ENCODE measurements around the gene ACACB. TPM values are rescaled to one million over a fixed set of nuclear protein-coding genes. Genes with fewer than 3 reads are reported as not detected.

The ACACB gene
- total RNA-seq, 1 experiment from 2014 or later: 6.6 TPM

DNA sequence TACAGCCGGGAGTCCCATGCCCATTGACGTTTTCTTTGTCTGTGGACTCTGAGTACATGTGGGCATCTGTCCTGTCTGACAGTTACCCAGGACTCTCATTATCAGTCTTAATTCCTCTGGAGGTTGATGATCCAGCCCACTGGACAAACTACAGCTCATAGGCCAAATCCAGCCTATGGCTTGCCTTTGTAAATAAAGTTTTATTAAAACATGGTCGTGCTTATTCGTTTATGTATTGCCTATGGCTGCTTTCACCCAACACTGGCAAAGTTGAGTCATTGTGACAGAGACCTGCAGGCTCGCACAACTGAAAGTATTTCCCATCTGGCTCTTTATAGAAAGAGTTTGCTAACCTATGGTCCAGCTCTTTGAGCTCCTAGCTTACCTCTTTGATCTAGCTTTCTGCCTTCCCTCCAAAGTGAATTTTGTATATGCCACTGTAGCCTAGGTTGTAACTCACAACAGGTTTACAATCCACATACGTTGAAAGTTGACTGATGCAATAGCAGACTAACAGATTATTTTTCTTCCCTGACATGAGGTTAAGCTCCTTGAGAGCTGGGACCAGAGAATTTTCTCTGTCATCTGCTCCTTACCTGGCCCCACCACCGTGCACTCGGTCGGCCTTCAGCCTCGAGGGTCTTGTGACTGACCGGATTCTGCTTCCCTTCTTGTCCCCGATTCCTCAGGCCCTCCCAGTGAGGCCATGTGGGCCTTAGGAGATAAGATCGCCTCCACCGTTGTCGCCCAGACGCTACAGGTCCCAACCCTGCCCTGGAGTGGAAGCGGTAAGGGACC lies 57.3 kb downstream of the ACACB start:
- no peak for DNase-seq (ENCODE audit: low read depth)

GRCh38 chr12:109174468-109174867 lies 58.1 kb downstream of the ACACB start:
- no peak for DNase-seq (ENCODE audit: low read depth)

GRCh38 chr12:109178532-109178931 lies 62.1 kb downstream of the ACACB start:
- DNase-seq (ENCODE audit: low read depth): no peak

GRCh38 chr12:109179927-109180326 lies 63.5 kb downstream of the ACACB start:
- no peak for DNase-seq (ENCODE audit: low read depth)

GRCh38 chr12:109182041-109182839 lies 65.9 kb downstream of the ACACB start:
- DNase-seq (ENCODE audit: low read depth): peak; percentile 60

GRCh38 chr12:109185441-109185840 lies 69.1 kb downstream of the ACACB start:
- no peak for DNase-seq (ENCODE audit: low read depth)

DNA sequence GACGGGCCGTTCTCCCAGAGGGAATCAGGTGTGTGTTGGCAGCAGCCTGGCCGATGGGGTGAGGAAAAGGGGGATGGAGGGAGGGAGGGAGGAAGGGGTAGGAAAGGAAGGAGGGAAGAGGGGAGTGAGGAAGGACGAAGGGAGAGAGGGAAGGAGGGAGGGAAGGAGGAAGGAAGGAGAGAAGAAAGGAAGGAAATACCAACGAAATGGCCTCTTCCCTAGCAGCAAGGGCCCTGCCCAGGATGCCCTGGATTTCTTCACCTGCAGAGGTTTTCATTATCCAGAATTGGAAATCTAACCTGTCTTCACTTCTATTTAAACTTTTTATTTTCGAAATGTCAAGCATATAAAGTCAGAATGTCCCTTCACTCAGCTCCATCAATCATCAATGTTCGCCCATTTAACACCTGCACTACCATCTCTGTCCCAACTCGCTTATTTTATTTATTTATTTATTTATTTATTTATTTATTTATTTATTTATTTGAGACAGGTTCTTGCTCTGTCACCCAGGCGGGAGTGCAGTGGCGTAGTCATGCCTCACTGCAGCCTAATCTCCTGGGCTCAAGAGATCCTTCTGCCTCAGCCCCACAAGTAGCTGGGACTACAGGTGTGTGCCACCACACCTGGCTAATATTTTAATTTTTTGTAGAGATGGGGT lies 70.7 kb downstream of the ACACB start:
- no peak for DNase-seq (ENCODE audit: low read depth)

DNA sequence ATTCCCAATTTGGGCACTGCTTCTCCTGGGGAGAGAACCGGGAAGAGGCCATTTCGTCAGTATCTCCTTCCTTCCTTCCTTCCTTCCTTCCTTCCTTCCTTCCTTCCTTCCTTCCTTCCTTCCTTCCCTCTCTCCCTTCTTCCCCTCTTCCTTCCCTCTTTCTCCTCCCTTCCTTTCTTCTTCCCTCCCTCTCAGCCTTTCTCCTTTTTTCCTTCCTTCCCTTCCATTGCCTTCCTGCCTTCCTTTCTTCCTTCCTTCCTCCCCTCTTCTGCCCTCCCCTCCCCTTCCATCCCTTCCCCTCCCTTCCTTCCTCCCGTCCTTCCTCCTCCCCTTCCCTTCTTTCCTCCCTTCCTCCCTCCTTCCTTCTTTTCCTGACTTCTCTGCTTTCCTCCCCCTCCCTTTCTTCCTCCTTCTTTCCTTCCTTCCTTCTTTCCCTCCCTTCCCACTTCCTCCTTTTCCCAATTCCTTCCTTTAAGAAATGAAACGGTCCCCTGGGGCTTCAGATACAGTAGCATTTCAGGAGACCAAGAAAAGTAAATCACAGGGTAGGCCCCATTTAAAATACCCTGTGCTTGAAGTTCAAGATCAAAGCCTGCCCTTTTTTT lies 71.8 kb downstream of the ACACB start:
- no peak for DNase-seq (ENCODE audit: low read depth)

- no peak for DNase-seq (ENCODE audit: low read depth)
Observed at GRCh38 chr12:109189291-109189690, 72.9 kb downstream of the ACACB start.

GRCh38 chr12:109191621-109192250 lies 75.3 kb downstream of the ACACB start:
- peak; percentile 71 for DNase-seq (ENCODE audit: low read depth)

DNA sequence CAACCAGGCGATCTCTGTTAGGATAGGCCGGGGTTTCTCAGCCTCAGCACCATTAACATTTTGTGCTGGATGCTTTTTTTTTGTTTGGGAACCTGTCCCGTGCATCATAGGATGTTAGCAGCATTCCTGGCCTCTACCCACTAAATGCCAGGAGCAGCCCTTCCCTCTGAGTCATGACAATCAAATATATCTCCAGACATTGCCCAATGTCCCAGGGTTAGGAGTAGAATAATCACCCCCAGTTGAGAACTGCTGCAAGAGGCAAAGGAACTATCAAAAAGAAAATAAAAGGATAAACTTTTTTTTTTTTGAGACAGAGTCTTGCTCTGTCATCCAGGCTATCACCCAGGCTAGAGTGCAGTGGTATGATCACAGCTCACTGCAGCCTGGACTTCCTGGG lies 76.0 kb downstream of the ACACB start:
- peak; percentile 88 for DNase-seq (ENCODE audit: low read depth)

DNA sequence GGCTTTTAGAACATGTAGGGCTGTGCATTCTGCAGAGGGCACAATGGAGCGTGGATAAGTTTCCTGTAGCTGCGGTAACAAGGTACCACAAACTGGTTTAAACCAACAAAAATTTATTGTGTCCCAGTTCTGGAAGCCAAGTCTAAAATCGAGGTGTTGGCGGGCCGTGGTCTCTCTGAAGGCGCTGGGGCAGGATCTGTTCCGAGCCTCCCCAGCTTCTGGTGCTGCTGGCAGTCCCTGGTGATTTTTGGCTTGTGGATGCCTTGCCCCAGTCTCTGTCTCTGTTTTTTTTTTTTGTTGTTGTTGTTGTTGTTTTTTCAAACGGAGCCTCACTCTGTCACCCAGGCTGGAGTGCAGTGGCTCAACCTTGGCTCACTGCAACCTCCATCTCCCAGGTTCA lies 77.5 kb downstream of the ACACB start:
- no peak for DNase-seq (ENCODE audit: low read depth)

- no peak for DNase-seq (ENCODE audit: low read depth)
Observed at GRCh38 chr12:109196332-109196731, 79.9 kb downstream of the ACACB start.

DNA sequence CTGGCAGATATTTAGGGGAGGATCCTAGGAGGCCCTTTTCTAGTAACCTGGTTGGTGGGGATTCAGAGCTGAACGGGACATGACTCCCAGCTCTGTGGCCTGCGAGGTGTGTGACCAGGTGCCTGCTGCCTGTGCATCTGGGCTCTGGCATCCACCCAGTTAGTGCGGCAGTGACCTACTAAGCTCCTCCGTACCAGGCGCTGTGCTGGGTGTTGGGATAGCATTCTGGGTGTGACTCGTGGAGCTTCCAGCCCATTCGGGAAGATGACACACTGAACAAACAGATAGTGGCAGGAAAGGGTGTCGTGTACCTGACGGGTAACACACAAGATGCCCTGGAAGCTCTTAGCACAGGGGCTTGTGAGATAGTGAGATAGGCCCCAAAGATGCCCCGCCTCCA lies 80.9 kb downstream of the ACACB start:
- DNase-seq (ENCODE audit: low read depth): no peak

DNA sequence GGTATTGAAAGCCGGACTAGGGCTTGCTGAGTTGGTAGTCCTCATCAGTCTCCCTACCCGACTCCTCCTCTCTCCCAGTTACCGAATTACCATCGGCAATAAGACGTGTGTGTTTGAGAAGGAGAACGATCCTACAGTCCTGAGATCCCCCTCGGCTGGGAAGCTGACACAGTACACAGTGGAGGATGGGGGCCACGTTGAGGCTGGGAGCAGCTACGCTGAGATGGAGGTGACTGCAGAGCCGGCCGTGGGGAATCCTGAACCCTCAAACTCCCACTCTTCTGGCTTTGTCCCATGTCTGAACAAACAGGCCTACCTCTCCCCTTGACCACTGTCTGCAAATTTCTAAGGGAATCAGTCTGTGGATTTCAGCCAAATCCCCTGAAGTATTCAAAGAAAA lies 82.9 kb downstream of the ACACB start:
- DNase-seq (ENCODE audit: low read depth): no peak

GRCh38 chr12:109200825-109201495 lies 84.6 kb downstream of the ACACB start:
- no peak for DNase-seq (ENCODE audit: low read depth)

DNA sequence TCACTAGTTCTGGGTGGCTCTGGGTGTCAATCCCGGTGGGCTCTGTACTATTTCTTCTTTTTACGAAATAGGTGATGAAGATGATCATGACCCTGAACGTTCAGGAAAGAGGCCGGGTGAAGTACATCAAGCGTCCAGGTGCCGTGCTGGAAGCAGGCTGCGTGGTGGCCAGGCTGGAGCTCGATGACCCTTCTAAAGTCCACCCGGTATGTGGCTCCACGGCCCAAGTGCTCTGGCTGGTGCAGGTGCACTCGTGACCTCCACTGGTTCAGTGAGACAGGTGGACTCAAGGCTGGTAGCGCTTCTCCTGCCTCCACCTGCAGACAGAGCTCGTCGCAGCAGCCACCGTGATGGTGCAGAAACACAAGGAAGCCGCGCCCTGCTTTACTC lies 85.1 kb downstream of the ACACB start:
- DNase-seq (ENCODE audit: low read depth): no peak

GRCh38 chr12:109202770-109203169 lies 86.4 kb downstream of the ACACB start:
- DNase-seq (ENCODE audit: low read depth): no peak

DNA sequence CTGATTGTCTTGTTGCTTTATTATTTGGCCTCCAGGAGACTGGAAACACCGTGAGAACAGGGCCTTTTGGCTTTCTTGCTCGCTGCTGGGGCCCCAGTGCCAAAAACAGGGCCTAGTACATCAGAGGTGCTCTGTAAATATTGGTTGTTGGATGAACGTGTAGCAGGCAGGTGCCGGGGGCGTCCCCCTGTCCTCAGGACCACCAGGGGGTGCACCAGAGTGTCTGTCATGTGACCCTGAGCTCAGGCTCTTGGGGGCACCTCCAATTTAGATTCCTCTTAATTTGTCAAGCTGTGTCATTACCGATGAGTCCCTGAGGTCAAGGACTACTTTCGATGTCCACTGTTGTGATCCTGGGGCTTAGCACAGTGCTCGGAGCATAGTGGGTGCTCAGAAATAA lies 87.1 kb downstream of the ACACB start:
- DNase-seq (ENCODE audit: low read depth): no peak

- no peak for DNase-seq (ENCODE audit: low read depth)
Observed at GRCh38 chr12:109209082-109209481, 92.7 kb downstream of the ACACB start.

DNA sequence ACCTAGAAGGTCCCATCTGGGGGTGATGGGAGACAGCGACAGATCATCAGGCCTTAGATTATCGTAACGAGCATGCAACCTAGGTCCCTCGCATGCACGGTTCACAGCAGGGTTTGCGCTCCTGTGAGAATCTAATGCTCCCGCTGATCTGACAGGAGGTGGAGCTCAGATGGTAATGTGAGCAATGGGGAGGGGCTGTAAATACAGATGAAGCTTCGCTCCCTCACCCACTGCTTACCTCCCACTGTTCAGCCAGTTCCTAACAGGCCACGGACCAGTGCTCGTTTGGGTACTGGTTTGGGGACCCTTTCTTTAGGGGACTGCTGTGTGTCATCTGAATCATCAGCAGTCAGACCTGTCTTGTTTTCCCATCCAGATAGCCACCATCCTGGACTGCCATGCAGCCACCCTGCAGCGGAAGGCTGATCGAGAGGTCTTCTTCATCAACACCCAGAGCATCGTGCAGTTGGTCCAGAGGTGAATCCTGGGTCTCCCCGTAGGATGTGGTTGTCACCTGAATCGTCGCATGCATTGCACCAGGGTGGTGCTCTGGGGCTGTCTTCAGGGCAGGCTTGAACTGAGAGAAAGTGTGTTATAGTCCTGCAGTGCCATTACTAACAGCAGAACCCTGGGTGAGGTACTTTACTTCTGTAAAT lies 96.2 kb downstream of the ACACB start:
- DNase-seq (ENCODE audit: low read depth): no peak

Measured in M059J (cell line).